CD4-positive, alpha-beta T cell treated with Interleukin-17A for 4 hours (primary cell): Measurements from ENCODE around the gene EPN3.

Source experiments
- DNase-seq: peaks from one replicate; pipeline ENCODE4 v3.0.0-alpha.2; 2020; ENCODE audit warnings: mixed read lengths

The EPN3 gene

DNA sequence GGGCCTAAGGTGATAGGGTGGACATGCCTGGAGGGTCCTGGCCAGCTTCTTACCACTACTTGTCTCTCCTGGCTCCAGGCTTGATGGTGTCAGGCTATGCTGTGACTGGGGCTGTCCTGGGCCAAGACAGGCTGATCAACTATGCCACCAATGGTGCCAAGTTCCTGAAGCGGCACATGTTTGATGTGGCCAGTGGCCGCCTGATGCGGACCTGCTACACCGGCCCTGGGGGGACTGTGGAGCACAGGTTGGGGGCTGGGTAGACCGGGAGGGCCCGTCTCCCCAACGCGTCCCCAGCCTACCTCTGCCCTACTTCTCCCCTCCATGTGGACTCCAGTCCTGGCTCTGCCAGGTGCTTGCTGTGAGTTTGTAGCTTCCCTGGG is 18.9 kb downstream of the EPN3 start:
- DNase-seq: no peak

- DNase-seq: no peak
These were observed 19.3 kb downstream of the EPN3 start for GRCh38 chr17:50551884-50552283.

GRCh38 chr17:50554201-50554600 is 21.7 kb downstream of the EPN3 start:
- no peak for DNase-seq

- DNase-seq: no peak
These were observed 24.3 kb downstream of the EPN3 start for GRCh38 chr17:50556803-50557202.

DNA sequence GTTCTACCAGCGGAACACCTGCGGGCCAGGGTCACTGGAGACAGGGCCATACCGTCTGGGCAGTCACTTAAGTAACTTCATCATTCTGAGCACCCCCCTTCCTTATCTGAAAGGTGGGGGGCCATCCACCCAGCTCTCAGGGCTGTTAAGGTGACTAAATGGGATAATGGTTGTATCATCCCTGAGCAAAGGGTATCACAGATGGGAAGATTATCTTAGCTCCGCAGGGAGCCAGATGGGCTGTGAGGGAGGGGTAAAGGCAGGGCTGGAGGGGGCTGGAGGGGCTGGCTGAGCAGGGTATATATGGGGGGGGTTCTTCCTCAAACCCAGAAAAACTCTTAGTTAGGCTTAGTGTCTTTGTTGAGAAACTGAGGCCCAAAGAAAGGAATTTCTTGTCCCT is 25.1 kb downstream of the EPN3 start:
- DNase-seq: no peak

DNA sequence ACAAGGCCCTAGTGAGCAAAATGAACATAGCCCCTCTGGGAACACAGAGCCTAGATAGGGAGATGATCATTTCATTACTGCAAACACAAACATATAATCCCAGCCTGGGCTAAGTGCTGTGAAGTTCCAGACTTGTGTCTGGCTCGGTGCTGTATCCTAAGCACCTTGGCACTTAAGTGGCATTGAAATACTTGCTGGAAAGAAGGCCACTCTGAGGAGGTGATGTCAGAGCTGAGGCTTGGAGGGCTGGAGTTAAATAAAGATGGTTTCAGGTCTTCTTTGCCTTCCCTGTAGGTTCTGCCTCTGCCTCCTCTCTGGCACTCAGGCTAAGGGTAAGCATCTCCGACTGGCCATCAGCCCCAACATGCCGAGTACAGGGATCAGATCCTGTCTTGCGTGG is 25.6 kb downstream of the EPN3 start:
- DNase-seq: no peak

DNA sequence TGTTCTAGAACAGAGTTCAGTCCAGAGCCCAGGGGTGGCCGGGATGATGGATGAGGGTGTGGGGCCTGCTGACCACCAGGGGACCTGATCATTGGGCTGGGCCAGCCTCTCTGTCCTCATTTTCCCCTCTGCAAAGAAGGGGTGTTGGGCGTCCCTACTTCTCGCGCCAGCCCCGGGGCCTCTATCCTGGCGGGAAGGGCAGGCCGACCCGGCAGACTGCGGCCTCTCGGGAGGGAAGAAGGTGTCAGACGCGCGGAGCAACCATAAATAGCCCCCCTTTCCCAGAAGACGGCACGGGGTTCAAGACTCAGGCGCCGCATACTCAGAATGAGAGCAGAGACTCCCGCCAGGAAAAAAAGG is 26.0 kb downstream of the EPN3 start:
- DNase-seq: no peak

DNA sequence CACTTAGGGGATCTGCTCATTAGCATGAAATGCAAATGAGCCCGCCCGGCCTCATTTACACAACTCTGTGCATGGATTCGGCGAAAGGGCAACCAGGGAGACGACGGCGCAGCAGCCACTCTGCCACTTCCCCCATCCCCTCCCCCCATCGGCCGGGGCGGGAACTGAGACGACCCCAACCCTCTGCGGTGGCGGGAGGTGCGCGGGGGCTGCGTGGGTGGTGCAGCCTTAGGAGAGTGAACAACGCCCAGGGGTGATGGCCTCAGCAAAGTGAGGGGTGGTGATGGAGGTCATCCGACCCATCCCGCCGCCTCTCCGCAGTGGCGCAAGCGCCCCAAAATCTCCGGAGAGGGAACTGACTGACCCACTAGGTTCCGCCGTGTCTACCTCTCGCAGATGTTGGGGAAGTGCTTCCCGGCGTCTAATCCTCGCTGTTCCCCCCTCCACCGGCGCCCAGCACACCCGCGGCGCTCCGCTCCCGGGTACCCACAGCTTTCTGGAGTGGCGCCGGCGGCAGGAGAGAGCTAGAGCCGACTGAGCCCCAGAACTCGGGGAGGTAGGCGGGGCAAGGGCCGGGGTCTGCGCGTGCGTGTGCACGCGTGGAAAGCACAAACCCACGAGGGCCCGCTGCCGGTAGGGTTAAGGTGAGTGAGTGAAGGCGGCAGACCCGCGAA is 26.5 kb downstream of the EPN3 start:
- DNase-seq: peak; percentile 47

- DNase-seq: peak; percentile 49
These were observed 27.2 kb downstream of the EPN3 start for GRCh38 chr17:50559674-50560184.

GRCh38 chr17:50560185-50560824 is 27.8 kb downstream of the EPN3 start, which contains the start of gene CACNA1G:
Gene CACNA1G, plus strand, starts transcription at chr17:50560715. Its CDS starts 745 bp downstream, at chr17:50561460.
- peak; percentile 91 for DNase-seq

GRCh38 chr17:50560931-50561745 is 28.6 kb downstream of the EPN3 start:
- DNase-seq: peak; percentile 34

GRCh38 chr17:50561746-50562141 is 29.2 kb downstream of the EPN3 start:
- peak; percentile 23 for DNase-seq

DNA sequence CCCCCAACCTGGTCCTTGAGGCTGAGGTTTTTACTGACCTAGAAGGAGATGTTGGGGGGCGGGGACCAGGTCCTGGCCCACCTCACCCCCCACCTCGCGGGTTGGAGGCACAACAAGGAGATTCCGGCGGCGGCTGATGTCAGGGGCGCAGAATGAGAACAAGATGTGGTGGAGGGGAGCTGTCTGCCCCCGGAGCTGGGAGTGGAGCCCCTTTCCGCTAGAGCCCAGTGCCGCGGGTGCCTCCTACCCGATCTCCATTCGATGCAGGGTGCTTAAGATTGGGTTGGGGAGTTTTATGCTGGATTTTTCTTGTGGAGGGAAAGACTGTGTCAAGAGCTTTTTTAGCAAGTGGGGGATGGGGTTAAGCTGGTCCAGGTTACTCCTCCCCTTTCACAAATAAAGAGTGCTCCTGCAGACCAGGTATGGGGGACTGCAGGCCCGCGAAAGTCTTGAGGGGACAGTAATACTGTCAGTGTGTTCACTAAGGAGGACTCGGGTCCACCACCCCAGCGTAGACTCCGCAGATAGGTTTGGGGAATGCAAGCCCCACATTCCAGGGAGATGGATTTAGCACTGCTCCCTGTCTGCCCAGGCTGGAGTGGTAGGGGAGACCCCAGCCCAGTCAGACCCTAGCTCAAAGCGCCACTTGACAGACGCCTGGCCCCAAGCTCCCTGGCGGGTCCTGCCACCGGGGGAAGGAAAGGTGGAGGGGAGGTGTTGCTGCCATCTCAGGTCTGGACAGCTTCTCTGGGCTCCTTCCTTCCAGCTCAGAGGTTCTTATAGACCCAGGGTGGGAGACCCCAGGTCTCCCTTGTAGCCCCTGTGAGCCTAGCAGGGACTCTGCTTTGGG is 29.9 kb downstream of the EPN3 start:
- DNase-seq: peak; percentile 25

DNA sequence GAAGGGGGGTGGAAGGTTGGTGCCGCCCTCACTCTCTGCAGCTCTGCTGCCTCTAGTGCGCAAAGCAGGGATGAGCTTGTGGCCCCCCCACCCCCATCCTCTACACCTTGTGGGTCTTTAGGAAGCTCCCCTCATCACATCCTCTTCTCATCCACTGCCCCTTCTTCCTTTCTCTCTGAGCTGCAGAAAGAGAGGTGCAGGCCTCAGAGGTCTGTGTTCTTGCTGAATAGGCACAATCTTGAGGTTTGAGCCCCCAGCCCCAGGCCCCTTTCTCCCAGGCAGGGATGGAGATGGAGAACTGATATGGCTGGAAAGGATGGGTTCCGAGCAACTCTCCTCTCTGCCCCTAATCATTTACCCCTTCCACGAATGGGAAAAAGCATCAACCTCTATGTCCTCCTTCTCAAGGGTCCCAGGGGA is 30.6 kb downstream of the EPN3 start:
- no peak for DNase-seq

GRCh38 chr17:50564916-50565315 is 32.4 kb downstream of the EPN3 start:
- peak; percentile 19 for DNase-seq

- DNase-seq: no peak
These were observed 33.1 kb downstream of the EPN3 start for GRCh38 chr17:50565402-50566350.

DNA sequence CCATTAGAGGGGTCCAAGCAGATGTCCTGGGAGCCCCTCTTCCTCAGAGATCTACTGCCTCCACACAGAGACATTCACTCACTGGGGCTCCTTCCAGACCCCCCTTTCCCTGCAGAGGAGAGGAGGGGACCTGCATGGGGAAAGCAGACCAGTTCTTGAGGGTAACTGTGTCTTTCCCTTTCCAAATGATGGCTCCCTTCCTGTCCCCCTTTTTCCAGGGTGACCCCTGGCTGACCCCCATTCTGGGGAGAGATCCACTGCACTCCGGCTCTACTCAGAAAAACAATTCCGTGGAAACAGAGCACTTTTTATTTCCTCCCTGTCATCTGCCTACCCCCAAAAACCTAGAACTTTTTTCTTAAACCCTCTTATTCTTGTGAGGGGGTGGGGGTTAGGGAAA is 34.4 kb downstream of the EPN3 start:
- DNase-seq: no peak

- no peak for DNase-seq
These were observed 36.1 kb downstream of the EPN3 start for GRCh38 chr17:50568659-50569058.

DNA sequence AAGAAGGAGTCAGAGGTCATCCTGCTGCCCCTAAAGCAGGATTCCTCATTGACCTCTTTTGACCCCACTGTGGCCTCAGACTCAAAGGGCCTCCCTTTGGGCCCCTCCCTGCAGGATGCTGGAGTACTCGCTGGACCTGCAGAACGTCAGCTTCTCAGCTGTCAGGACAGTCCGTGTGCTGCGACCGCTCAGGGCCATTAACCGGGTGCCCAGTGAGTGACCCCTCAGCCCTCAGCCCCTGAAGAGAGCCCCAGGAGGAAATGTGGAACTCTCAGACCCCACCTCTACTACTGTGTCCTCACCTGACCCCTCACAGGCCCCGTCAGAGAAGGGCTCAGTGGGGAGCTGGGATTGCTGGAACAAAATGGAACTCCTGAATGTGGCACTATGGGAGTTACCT is 37.1 kb downstream of the EPN3 start:
- DNase-seq: no peak

GRCh38 chr17:50570032-50570431 is 37.5 kb downstream of the EPN3 start:
- DNase-seq: no peak

DNA sequence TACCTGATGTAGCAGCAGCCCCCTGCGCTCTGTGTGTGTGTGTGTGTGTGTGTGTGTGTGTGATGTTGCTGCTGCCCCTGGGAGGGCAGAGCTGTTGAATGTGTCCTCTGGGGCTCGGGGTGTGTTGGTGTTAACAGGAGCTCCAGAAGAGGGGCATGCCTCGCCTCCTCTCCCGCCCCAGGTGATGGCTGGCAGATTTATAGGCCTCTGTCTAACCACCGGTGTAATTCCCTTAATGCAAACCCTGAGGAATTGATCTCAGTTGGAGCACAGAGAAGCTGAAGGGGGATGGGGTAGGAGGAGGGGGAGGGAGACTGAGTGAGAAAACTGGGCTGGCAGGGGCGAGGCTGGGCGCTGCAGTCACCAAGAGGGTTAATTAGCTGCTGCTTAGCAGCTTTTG is 38.0 kb downstream of the EPN3 start:
- no peak for DNase-seq

DNA sequence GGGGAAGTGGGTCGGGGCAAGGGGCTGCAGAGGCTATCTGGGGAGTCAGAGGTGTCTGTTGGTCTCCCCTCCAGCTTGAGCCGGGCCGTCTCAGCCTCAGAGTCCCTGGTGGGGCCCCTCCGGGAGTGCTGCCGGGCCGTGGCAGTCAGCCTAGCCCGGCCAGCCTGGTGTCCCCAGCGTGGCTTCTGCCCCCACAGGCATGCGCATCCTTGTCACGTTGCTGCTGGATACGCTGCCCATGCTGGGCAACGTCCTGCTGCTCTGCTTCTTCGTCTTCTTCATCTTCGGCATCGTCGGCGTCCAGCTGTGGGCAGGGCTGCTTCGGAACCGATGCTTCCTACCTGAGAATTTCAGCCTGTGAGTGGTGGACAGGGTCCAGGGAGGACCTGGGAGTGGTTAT is 39.1 kb downstream of the EPN3 start:
- no peak for DNase-seq
